Tibial nerve (tissue), 4 donors: ENCODE measurements around the gene SERINC2. TPM values are rescaled to one million over a fixed set of nuclear protein-coding genes. Genes with fewer than 3 reads are reported as not detected.

Experiments used
- DNase-seq, 2 donors: peaks; one replicate each; pipeline ENCODE4 v3.0.0-alpha.2; 2019; ENCODE audit warnings: low spot score in 2 of 2
- H3K27ac ChIP-seq, 4 donors: fragments of 200-600 bp; sonication (generic) in 3 of 4; one replicate each; pipeline ENCODE4 v1.5.1; 2017 to 2019; ENCODE audit warnings: mild to moderate bottlenecking in 1 of 4
- H3K27me3 ChIP-seq, 2 donors: fragments of 200-600 bp; sonication (generic) in 1 of 2; one replicate each; pipeline versions ENCODE4 v1.5.1 to v1.6.0; 2017 to 2019
- H3K36me3 ChIP-seq, 3 donors: fragments of 200-600 bp; sonication (generic); one replicate each; pipeline ENCODE4 v1.5.1; 2018 to 2019
- H3K4me1 ChIP-seq, 4 donors: fragments of 200-600 bp; sonication (generic) in 3 of 4; one replicate each; pipeline ENCODE4 v1.5.1; 2017 to 2019
- H3K4me3 ChIP-seq, 4 donors: fragments of 200-600 bp; sonication (generic) in 3 of 4; one replicate each; pipeline ENCODE4 v1.5.1; 2017 to 2019; ENCODE audit warnings: mild to moderate bottlenecking in 1 of 4, moderate library complexity in 1 of 4
- H3K9me3 ChIP-seq, 4 donors: fragments of 200-600 bp; sonication (generic) in 3 of 4; one replicate each; pipeline ENCODE4 v1.5.1; 2017 to 2019
- CTCF ChIP-seq, 5 experiments: fragments of 200-600 bp in 3 of 5; fragments of 450-650 bp in 2 of 5; sonication (generic) in 3 of 5; IDR thresholded peaks; one replicate each; pipeline ENCODE4 v1.5.1; 2016 to 2019; ENCODE audit warnings: antibody characterized with exemption in 5 of 5, mild to moderate bottlenecking in 3 of 5, moderate library complexity in 2 of 5
- EP300 ChIP-seq, 2 donors: sonication (generic); formaldehyde crosslinking; IDR thresholded peaks; one replicate each; pipeline ENCODE4 v1.6.1; 2017; ENCODE audit warnings: antibody characterized with exemption in 2 of 2, mild to moderate bottlenecking in 1 of 2
- POLR2A ChIP-seq, 2 donors: fragments of 450-650 bp; IDR thresholded peaks; one replicate each; pipeline ENCODE4 v1.6.1; 2017; ENCODE audit warnings: antibody characterized with exemption in 2 of 2, mild to moderate bottlenecking in 2 of 2, moderate library complexity in 2 of 2
- WGBS, 2 donors: methylation state at CpG; one replicate each; pipeline ENCODE4 v1.1.5; 2018; 5-methylcytosine and 5-hydroxymethylcytosine counted together
- total RNA-seq, 4 donors: library from RNA; depleted of rRNA; stranded (reverse); fragments of >200 nt; gene quantifications; one replicate each; pipeline ENCODE4 v1.1.0, GENCODE V29; 2016

Gene SERINC2
- total RNA-seq, 4 donors from 2014 or later = 0.42 to 4.3 (median 2.3) TPM

- WGBS, 2 donors = 84 to 94% methylated on average over 20 of the region's 20 CpGs
- DNase-seq = no peak
Measured at GRCh38 chr1:31432592-31433395, 19.8 kb downstream of the SERINC2 start.

DNA sequence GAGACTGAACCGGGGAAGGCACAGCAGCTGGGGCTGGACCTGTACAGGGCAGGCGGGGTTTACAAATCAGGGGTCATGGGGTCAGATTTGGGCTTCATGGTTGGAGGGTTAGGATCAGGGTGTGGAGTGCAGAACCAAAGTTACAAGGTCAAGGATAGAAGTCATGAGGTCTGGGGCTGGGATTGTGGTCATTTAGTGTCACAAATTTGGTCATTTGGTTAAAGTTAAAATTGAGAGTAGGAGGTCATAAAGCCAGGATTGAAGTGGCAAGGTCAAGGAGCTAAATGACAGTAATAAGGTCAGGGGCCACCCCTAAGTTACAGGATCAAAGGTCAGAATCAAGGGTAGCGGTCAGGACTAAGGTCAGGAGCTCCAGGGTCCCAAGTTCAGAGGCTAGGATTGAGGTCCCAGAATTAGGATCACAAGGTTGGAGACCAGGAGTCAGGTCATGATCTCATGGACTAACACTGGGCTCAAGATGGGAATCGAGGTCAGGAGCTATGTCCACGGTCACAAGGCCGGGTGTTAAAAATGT lies 20.4 kb downstream of the SERINC2 start:
- Histone ChIP-seq H3K27ac (no peak overlapping the region), H3K27me3 (no peaks in the 10 kb centered on the region), H3K9me3 (no peaks in the 10 kb centered on the region), H3K36me3 (no peaks in the 10 kb centered on the region), H3K4me1 (no peaks in the 10 kb centered on the region), H3K4me3 (no peak overlapping the region)
- 93% methylated on average over 6 of the region's 6 CpGs for WGBS, 2 donors
- TF ChIP-seq CTCF (IDR thresholded peaks at IDR 0.05) = no peak
- TF ChIP-seq POLR2A (IDR thresholded peaks at IDR 0.05) = no peak
- TF ChIP-seq EP300 (IDR thresholded peaks at IDR 0.05) = no peak
- DNase-seq = no peak

More at GRCh38 chr1:31432592-31433395, 19.8 kb downstream of the SERINC2 start:
- H3K36me3 ChIP-seq = no peaks in the 10 kb centered on the region
- no peaks in the 10 kb centered on the region for H3K4me1 ChIP-seq
- H3K27ac ChIP-seq = no peak overlapping the region
- H3K4me3 ChIP-seq = no peak overlapping the region
- no peaks in the 10 kb centered on the region for H3K27me3 ChIP-seq
- TF ChIP-seq EP300 (IDR thresholded peaks at IDR 0.05) (no peak), POLR2A (IDR thresholded peaks at IDR 0.05) (no peak), CTCF (IDR thresholded peaks at IDR 0.05) (no peak)
- H3K9me3 ChIP-seq = no peaks in the 10 kb centered on the region

DNA sequence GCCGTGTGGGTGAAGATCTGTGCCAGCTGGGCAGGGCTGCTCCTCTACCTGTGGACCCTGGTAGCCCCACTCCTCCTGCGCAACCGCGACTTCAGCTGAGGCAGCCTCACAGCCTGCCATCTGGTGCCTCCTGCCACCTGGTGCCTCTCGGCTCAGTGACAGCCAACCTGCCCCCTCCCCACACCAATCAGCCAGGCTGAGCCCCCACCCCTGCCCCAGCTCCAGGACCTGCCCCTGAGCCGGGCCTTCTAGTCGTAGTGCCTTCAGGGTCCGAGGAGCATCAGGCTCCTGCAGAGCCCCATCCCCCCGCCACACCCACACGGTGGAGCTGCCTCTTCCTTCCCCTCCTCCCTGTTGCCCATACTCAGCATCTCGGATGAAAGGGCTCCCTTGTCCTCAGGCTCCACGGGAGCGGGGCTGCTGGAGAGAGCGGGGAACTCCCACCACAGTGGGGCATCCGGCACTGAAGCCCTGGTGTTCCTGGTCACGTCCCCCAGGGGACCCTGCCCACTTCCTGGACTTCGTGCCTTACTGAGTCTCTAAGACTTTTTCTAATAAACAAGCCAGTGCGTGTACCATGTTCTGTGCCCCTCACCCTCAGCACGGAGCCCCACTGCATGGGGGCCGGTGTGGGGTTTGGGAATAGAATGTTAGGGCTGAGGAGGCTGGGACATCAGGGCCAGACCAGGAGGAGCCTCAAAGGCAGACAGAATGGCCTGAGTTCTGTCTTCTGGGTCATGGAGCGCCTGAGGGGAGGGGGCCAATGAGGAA lies 21.3 kb downstream of the SERINC2 start:
- WGBS, 2 donors = 42 to 47% methylated on average over 15 to 21 of the region's 21 CpGs
- H3K27me3 ChIP-seq = no peaks in the 10 kb centered on the region
- no peak for DNase-seq
- TF ChIP-seq POLR2A (IDR thresholded peaks at IDR 0.05) = no peak
- no peak for TF ChIP-seq EP300 (IDR thresholded peaks at IDR 0.05)
- no peak for TF ChIP-seq CTCF (IDR thresholded peaks at IDR 0.05)
- no peaks in the 10 kb centered on the region for H3K4me1 ChIP-seq
- H3K9me3 ChIP-seq = no peaks in the 10 kb centered on the region
- H3K36me3 ChIP-seq = no peaks in the 10 kb centered on the region
- H3K4me3 ChIP-seq = no peak overlapping the region
- no peak overlapping the region for H3K27ac ChIP-seq

DNA sequence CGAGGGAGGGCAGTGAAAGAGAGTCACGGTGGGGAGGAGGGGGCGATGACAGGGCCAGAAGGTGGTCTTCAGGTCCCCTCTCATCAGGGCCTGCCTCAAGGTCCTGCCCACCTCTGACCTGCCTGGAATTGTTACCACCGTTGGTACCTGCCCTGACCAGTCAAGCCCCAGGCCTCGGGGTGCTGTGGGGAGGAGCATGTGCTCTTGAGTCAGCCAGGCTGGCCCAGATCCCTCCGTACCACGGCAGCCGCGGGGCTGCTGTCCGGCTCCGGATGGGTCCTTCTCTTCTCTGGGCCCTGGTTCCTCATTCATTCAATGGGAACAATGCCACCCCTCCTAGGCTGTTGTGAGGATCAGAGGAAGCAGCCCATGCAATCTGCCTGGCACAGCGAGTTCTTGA lies 22.0 kb downstream of the SERINC2 start:
- Histone ChIP-seq H3K9me3 (no peaks in the 10 kb centered on the region), H3K27ac (no peak overlapping the region), H3K27me3 (no peaks in the 10 kb centered on the region), H3K4me1 (no peaks in the 10 kb centered on the region), H3K36me3 (no peaks in the 10 kb centered on the region), H3K4me3 (no peak overlapping the region)
- 64 to 71% methylated on average over 9 to 12 of the region's 12 CpGs for WGBS, 2 donors
- no peak for TF ChIP-seq CTCF (IDR thresholded peaks at IDR 0.05)
- no peak for DNase-seq
